Right lobe of liver (tissue), 4 donors: ENCODE results near the gene CPM.

Experiments
- POLR2A ChIP-seq: fragments of 450-650 bp; IDR thresholded peaks from one replicate; pipeline ENCODE4 v1.6.1; 2017; ENCODE audit warnings: antibody characterized with exemption, mild to moderate bottlenecking
- TF ChIP-seq, protein P1 (sequence below), 4 donors: fragments of 200-600 bp in 3 of 4; fragments of 450-650 bp in 1 of 4; IDR thresholded peaks; one replicate each; pipeline versions ENCODE4 v1.5.1 to v1.8.0; 2016 to 2022; ENCODE audit warnings: antibody characterized with exemption in 4 of 4, mild to moderate bottlenecking in 2 of 4
- donor health status: DM: no; HTN: no; CAD: no.
- donor health status: DM: no; HTN: no; CAD: no.
- donor health status: DM: no; HTN: yes; CAD: no.

GRCh38 chr12:68951652-68952051, 18.7 kb upstream of the CPM start:
- TF ChIP-seq, protein P1, sequence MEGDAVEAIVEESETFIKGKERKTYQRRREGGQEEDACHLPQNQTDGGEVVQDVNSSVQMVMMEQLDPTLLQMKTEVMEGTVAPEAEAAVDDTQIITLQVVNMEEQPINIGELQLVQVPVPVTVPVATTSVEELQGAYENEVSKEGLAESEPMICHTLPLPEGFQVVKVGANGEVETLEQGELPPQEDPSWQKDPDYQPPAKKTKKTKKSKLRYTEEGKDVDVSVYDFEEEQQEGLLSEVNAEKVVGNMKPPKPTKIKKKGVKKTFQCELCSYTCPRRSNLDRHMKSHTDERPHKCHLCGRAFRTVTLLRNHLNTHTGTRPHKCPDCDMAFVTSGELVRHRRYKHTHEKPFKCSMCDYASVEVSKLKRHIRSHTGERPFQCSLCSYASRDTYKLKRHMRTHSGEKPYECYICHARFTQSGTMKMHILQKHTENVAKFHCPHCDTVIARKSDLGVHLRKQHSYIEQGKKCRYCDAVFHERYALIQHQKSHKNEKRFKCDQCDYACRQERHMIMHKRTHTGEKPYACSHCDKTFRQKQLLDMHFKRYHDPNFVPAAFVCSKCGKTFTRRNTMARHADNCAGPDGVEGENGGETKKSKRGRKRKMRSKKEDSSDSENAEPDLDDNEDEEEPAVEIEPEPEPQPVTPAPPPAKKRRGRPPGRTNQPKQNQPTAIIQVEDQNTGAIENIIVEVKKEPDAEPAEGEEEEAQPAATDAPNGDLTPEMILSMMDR (IDR thresholded peaks at IDR 0.05) = no peak
- no peak for TF ChIP-seq POLR2A
